H1 (cell line): ENCODE data around the gene AP2A2. TPM values are rescaled to one million over a fixed set of nuclear protein-coding genes. Genes with fewer than 3 reads are reported as not detected.

Experiments
- CTCF ChIA-PET: fragments of 300-600 bp; sonication (Branson Sonifier 250); formaldehyde crosslinking; loops from one replicate; lab custom pipeline; 2021; ENCODE audit not compliant: partially characterized antibody; lab: Charles Lee
- POLR2A ChIA-PET: fragments of 300-600 bp; sonication (Branson Sonifier 250); formaldehyde crosslinking; loops from one replicate; lab custom pipeline; 2021; ENCODE audit warnings: inconsistent platforms; ENCODE audit not compliant: partially characterized antibody; lab: Charles Lee
- DNase-seq, 2 experiments: peaks; one replicate each; pipeline versions ENCODE4 v3.0.0 to v3.0.0-alpha.2; 2010 to 2022; ENCODE audit warnings: low spot score in 2 of 2, low read depth in 1 of 2, mixed read lengths in 1 of 2
- FAIRE-seq: peaks from 2 replicates; lab custom pipeline; 2011; peaks lifted over from hg19 to GRCh38; lab: Jason Lieb, UNC
- H2AFZ ChIP-seq: 2 replicates; pipeline ENCODE4 v1.8.1; 2012; ENCODE audit warnings: low read length, inconsistent platforms
- H2AK5ac ChIP-seq: 2 replicates; pipeline ENCODE4 v1.6.1; 2013; ENCODE audit warnings: low read depth, low read length
- H2BK120ac ChIP-seq: replicated peaks from 2 replicates; pipeline ENCODE3; 2013; ENCODE audit warnings: low read depth, low read length, inconsistent platforms
- H2BK12ac ChIP-seq: 2 replicates; pipeline ENCODE4 v1.6.1; 2013; ENCODE audit warnings: low read depth, low read length
- H2BK15ac ChIP-seq: 2 replicates; pipeline ENCODE4 v1.6.1; 2013; ENCODE audit warnings: low read length
- H2BK20ac ChIP-seq: 2 replicates; pipeline ENCODE4 v1.6.1; 2013; ENCODE audit warnings: low read length
- H2BK5ac ChIP-seq: 2 replicates; pipeline ENCODE4 v1.6.1; 2013; ENCODE audit warnings: low read depth, low read length
- H3K14ac ChIP-seq: 2 replicates; pipeline ENCODE4 v1.6.1; 2013; ENCODE audit warnings: inconsistent platforms; ENCODE audit not compliant: insufficient read length
- H3K18ac ChIP-seq: 2 replicates; pipeline ENCODE4 v1.6.1; 2013; ENCODE audit warnings: low read length; ENCODE audit errors: extremely low read depth
- H3K23ac ChIP-seq: 2 replicates; pipeline ENCODE4 v1.6.1; 2013; ENCODE audit warnings: inconsistent platforms; ENCODE audit not compliant: insufficient read length
- H3K23me2 ChIP-seq: 2 replicates; pipeline ENCODE4 v1.6.1; 2013; ENCODE audit warnings: low read depth, low read length
- H3K27ac ChIP-seq: 2 replicates; pipeline ENCODE4 v1.6.1; 2011; ENCODE audit warnings: low read depth, low read length, inconsistent platforms
- H3K27me3 ChIP-seq, 4 experiments: replicated peaks in 1 of 4; 1 replicate in 1 of 4; 2 replicates in 3 of 4; pipeline versions ENCODE4 v1.6.1 to v1.8.1; 2011 to 2013; ENCODE audit warnings: low read length in 3 of 4, mild to moderate bottlenecking in 3 of 4, inconsistent platforms in 2 of 4, mixed read lengths in 2 of 4, moderate library complexity in 1 of 4; ENCODE audit not compliant: control insufficient read depth in 3 of 4, insufficient read depth in 3 of 4; ENCODE audit errors: extremely low read depth in 1 of 4
- H3K36me3 ChIP-seq, 4 experiments: 2 replicates each; pipeline versions ENCODE4 v1.6.1 to v1.8.1; 2011 to 2013; ENCODE audit warnings: mild to moderate bottlenecking in 4 of 4, low read length in 3 of 4, moderate library complexity in 2 of 4, control low read depth in 1 of 4, inconsistent platforms in 1 of 4; ENCODE audit not compliant: insufficient read depth in 4 of 4, control insufficient read depth in 2 of 4
- H3K4ac ChIP-seq: replicated peaks from 2 replicates; pipeline ENCODE3; 2013; ENCODE audit warnings: low read length, low read depth, mixed read lengths, inconsistent platforms; ENCODE audit not compliant: insufficient read length
- H3K4me1 ChIP-seq, 4 experiments: replicated peaks in 1 of 4; 1 replicate in 1 of 4; 2 replicates in 3 of 4; pipeline versions ENCODE4 v1.6.1 to v1.8.1; 2011 to 2013; ENCODE audit warnings: low read length in 3 of 4, inconsistent platforms in 2 of 4, mixed read lengths in 1 of 4; ENCODE audit not compliant: insufficient read depth in 4 of 4, control insufficient read depth in 3 of 4
- H3K4me2 ChIP-seq, 2 experiments: 2 replicates each; pipeline versions ENCODE4 v1.6.1 to v1.8.1; 2011 to 2013; ENCODE audit warnings: low read depth in 2 of 2, low read length in 2 of 2, control low read depth in 1 of 2, inconsistent platforms in 1 of 2, mild to moderate bottlenecking in 1 of 2; ENCODE audit not compliant: insufficient read depth in 1 of 2
- H3K4me3 ChIP-seq, 4 experiments: fragments of 200-600, 300-600 bp in 1 of 4; sonication (generic), shearing (Covaris generic), sonication (Bioruptor Twin) in 1 of 4; 2 replicates each; pipeline versions ENCODE4 v1.5.1 to v1.8.1; 2011 to 2016; ENCODE audit warnings: low read length in 4 of 4, low read depth in 3 of 4, control low read depth in 2 of 4, inconsistent platforms in 2 of 4, mild to moderate bottlenecking in 2 of 4, mixed read lengths in 1 of 4, moderate library complexity in 1 of 4; ENCODE audit not compliant: insufficient read depth in 2 of 4; ENCODE audit errors: extremely low read depth in 1 of 4
- H3K56ac ChIP-seq: replicated peaks from 2 replicates; pipeline ENCODE3; 2013; ENCODE audit warnings: low read depth, mild to moderate bottlenecking, mixed read lengths, low read length, inconsistent platforms; ENCODE audit not compliant: insufficient read length
- H3K79me1 ChIP-seq: 2 replicates; pipeline ENCODE4 v1.6.1; 2013; ENCODE audit warnings: low read depth, low read length, control low read depth
- H3K79me2 ChIP-seq, 2 experiments: 2 replicates each; pipeline versions ENCODE4 v1.6.1 to v1.8.1; 2012 to 2013; ENCODE audit warnings: low read length in 2 of 2, mild to moderate bottlenecking in 2 of 2, inconsistent platforms in 1 of 2; ENCODE audit not compliant: insufficient read depth in 2 of 2, control insufficient read depth in 1 of 2
- H3K9ac ChIP-seq, 4 experiments: replicated peaks in 1 of 4; 1 replicate in 1 of 4; 2 replicates in 3 of 4; pipeline versions ENCODE4 v1.6.1 to v1.8.1; 2011 to 2013; ENCODE audit warnings: low read depth in 3 of 4, low read length in 3 of 4, control low read depth in 2 of 4, mild to moderate bottlenecking in 2 of 4, moderate library complexity in 2 of 4, inconsistent platforms in 1 of 4; ENCODE audit errors: extremely low read depth in 1 of 4
- H3K9me3 ChIP-seq, 2 experiments: 2 replicates each; pipeline versions ENCODE4 v1.6.1 to v1.8.1; 2012 to 2013; ENCODE audit warnings: mild to moderate bottlenecking in 2 of 2, moderate library complexity in 2 of 2, control low read depth in 1 of 2, inconsistent platforms in 1 of 2, low read depth in 1 of 2, low read length in 1 of 2, mixed read lengths in 1 of 2; ENCODE audit not compliant: insufficient read depth in 2 of 2
- H4K20me1 ChIP-seq, 2 experiments: replicated peaks in 1 of 2; 2 replicates each; pipeline versions ENCODE3 to v1.8.1; 2011 to 2013; ENCODE audit warnings: inconsistent platforms in 2 of 2, low read length in 2 of 2, mild to moderate bottlenecking in 1 of 2; ENCODE audit not compliant: insufficient read depth in 2 of 2, control insufficient read depth in 1 of 2
- H4K5ac ChIP-seq: 2 replicates; pipeline ENCODE4 v1.6.1; 2013; ENCODE audit warnings: low read length, low read depth, mixed read lengths, inconsistent platforms; ENCODE audit not compliant: insufficient read length
- H4K8ac ChIP-seq: 2 replicates; pipeline ENCODE4 v1.8.0; 2013; ENCODE audit warnings: mild to moderate bottlenecking, moderate library complexity, low read length, inconsistent platforms; ENCODE audit not compliant: insufficient read depth; ENCODE audit errors: extremely low read depth
- H4K91ac ChIP-seq: replicated peaks from 2 replicates; pipeline ENCODE3; 2013; ENCODE audit warnings: low read length, mixed read lengths, inconsistent platforms; ENCODE audit not compliant: insufficient read length
- CBX5 ChIP-seq: fragments of 300-800, 300-1000 bp; sonication (generic); IDR thresholded peaks from 2 replicates; pipeline ENCODE4 v1.7.1; 2016; ENCODE audit warnings: antibody characterized with exemption, low read length, low read depth
- CHD1 ChIP-seq: IDR thresholded peaks from 2 replicates; pipeline ENCODE4 v1.6.1; 2012; ENCODE audit warnings: low read depth, low read length, improper control_type of control experiment
- MAFK ChIP-seq: IDR thresholded peaks from 2 replicates; pipeline ENCODE4 v1.6.1; 2012; ENCODE audit warnings: low read depth, mild to moderate bottlenecking, improper control_type of control experiment, low read length
- NANOG ChIP-seq: IDR thresholded peaks from 2 replicates; pipeline ENCODE4 v1.6.1; 2011; ENCODE audit warnings: low read length, low read depth, mild to moderate bottlenecking, inconsistent platforms; ENCODE audit not compliant: insufficient read depth, poor library complexity, severe bottlenecking
- PHF8 ChIP-seq: fragments of 200-600 bp; sonication (generic); conservative IDR thresholded peaks from 2 replicates; pipeline ENCODE4 v1.7.1; 2012; ENCODE audit warnings: low read depth, mild to moderate bottlenecking, inconsistent platforms, low read length, moderate library complexity
- POLR2A ChIP-seq, 2 experiments: IDR thresholded peaks; 1 replicate in 1 of 2; 2 replicates in 1 of 2; pipeline ENCODE4 v1.6.1; 2011; ENCODE audit warnings: low read depth in 2 of 2, low read length in 2 of 2, mild to moderate bottlenecking in 2 of 2; ENCODE audit errors: control extremely low read depth in 1 of 2
- RBBP5 ChIP-seq: IDR thresholded peaks from 2 replicates; pipeline ENCODE4 v1.7.1; 2012; ENCODE audit warnings: low read depth, mild to moderate bottlenecking, inconsistent platforms, low read length, moderate library complexity, borderline replicate concordance
- SRF ChIP-seq: IDR thresholded peaks from 2 replicates; pipeline ENCODE4 v1.6.1; 2011; ENCODE audit warnings: mild to moderate bottlenecking, low read depth, low read length, moderate library complexity
- TAF1 ChIP-seq: IDR thresholded peaks from 2 replicates; pipeline ENCODE4 v1.6.1; 2011; ENCODE audit warnings: mild to moderate bottlenecking, low read depth, low read length
- TBP ChIP-seq: IDR thresholded peaks from 2 replicates; pipeline ENCODE4 v1.6.1; 2011; ENCODE audit warnings: low read depth, low read length, improper control_type of control experiment
- TCF12 ChIP-seq: IDR thresholded peaks from 2 replicates; pipeline ENCODE4 v1.6.1; 2011; ENCODE audit warnings: low read depth, mild to moderate bottlenecking, low read length
- WGBS, 2 experiments: shearing (Covaris generic) in 1 of 2; methylation state at CpG; one replicate each; pipeline versions ENCODE4 v1.1.6 to v1.1.7; 2013 to 2015; ENCODE audit warnings: low lambda C conversion rate in 2 of 2, mixed read lengths in 2 of 2, inconsistent platforms in 1 of 2, low coverage in 1 of 2, missing lambda C conversion rate in 1 of 2; ENCODE audit not compliant: insufficient replicate concordance in 2 of 2, insufficient coverage in 1 of 2, insufficient read length in 1 of 2; ENCODE audit errors: extremely low coverage in 1 of 2, missing lambda C conversion rate in 1 of 2; 5-methylcytosine and 5-hydroxymethylcytosine counted together
- polyA plus RNA-seq, 7 experiments: library from polyadenylated mRNA; depleted of rRNA in 3 of 7; stranded (reverse) in 5 of 7; unstranded in 2 of 7; fragments of >200 nt in 5 of 7; fragments of 200-250 nt in 2 of 7; gene quantifications; 1 replicate in 5 of 7; 2 replicates in 1 of 7; 4 replicates in 1 of 7; pipeline versions ENCODE4 v1.2.1 to v1.2.3, GENCODE V29; 2011 to 2013; ENCODE audit warnings: missing spikeins in 2 of 7, mixed read lengths in 2 of 7
- total RNA-seq: library from RNA; stranded (reverse); fragmentation: NEBNext Ultra II Directional; extraction: Animal tissue kit (Norgen Biotek cat#: 25700); gene quantifications from 2 replicates; pipeline ENCODE4 v1.2.1, GENCODE V29; 2021

The AP2A2 gene
- total and polyA plus RNA-seq, 2 of the 8 experiments (the other 6 are each of a cell fraction or from before 2014, with no cell fraction given), result 50.0 to 65.0 TPM

- Histone ChIP-seq H3K56ac (no peak overlapping the region), H2AK5ac (no peak overlapping the region), H3K27me3 (no peaks in the 10 kb centered on the region), H2AFZ (no peak overlapping the region), H2BK15ac (no peak overlapping the region), H2BK20ac (no peak overlapping the region), H2BK120ac (no peak overlapping the region), H4K5ac (no peak overlapping the region), H2BK12ac (no peak overlapping the region), H4K20me1 (peaks cover 0 to 6% of the 10 kb centered on the region in 2 experiments), H3K36me3 (no peaks in the 10 kb centered on the region), H3K18ac (no peak overlapping the region; the same call in 1 of the 2 replicates), H3K14ac (no peak overlapping the region), H3K79me1 (no peaks in the 10 kb centered on the region), H3K79me2 (no peaks in the 10 kb centered on the region), H4K8ac (peak overlapping the region; percentile 85; the same call in 1 of the 2 replicates), H3K9ac (no peak overlapping the region), H3K4me2 (no peak overlapping the region), H3K9me3 (no peaks in the 10 kb centered on the region), H3K4me3 (no peak overlapping the region), H3K4ac (no peak overlapping the region), H3K23ac (no peak overlapping the region)
- 93% methylated on average over 16 of the region's 26 CpGs; no CpG with 5 or more reads in 1 of the 2 experiments for WGBS, 2 experiments
- FAIRE-seq, result no peak
- no peak for DNase-seq
- TF ChIP-seq SRF (no peak), NANOG (no peak), TAF1 (no peak), RBBP5 (no peak), MAFK (no peak), TBP (no peak), CBX5 (no peak), POLR2A (IDR thresholded peaks at IDR 0.05; ENCODE audit: control extremely low read depth in 1 of 2, low read depth in 2 of 2, low read length in 2 of 2) (no peak), PHF8 (no peak), TCF12 (no peak), CHD1 (no peak)
- TF ChIP-seq, all 59 proteins: peak for 0
- Histone ChIP-seq H3K27ac (no peak overlapping the region), H4K91ac (no peak overlapping the region), H3K23me2 (peaks cover 1% of the 10 kb centered on the region), H3K4me1 (peaks cover 0 to 2% (median 0%) of the 10 kb centered on the region in 4 experiments; a peak in 2 of 7 replicates), H2BK5ac (no peak overlapping the region; the same call in 1 of the 2 replicates)
- POLR2A ChIA-PET, result no interaction called here
- CTCF ChIA-PET, result interaction anchor here (0.9 to 3.7 kb wide), 5 partner anchors 22 to 190 kb away, joined by 3 to 10 read pairs (median 5); no protein-coding TSS in a partner anchor
Measured at GRCh38 chr11:1037506-1038055, 111.9 kb downstream of the AP2A2 start.
